Upper lobe of left lung (tissue), 6 donors: ENCODE results near the gene RAB36. TPM values are rescaled to one million over a fixed set of nuclear protein-coding genes. Genes with fewer than 3 reads are reported as not detected.

Experiments
- ATAC-seq, 2 donors: fragments of 200-7000 bp; cut with Tn5 transposase; one replicate each; pipeline ENCODE4 v1.9.1; 2022; ENCODE audit warnings: mild to moderate bottlenecking in 2 of 2, moderate library complexity in 2 of 2; ENCODE audit not compliant: low FRiP score in 2 of 2
- DNase-seq, 2 donors: peaks; one replicate each; pipeline ENCODE4 v3.0.0-alpha.2; 2019 to 2020
- H3K27ac ChIP-seq, 4 donors: fragments of 200-600 bp; sonication (generic); one replicate each; pipeline ENCODE4 v1.5.1; 2016 to 2019
- H3K27me3 ChIP-seq, 4 donors: fragments of 200-600 bp; sonication (generic); one replicate each; pipeline ENCODE4 v1.5.1; 2017 to 2019
- H3K36me3 ChIP-seq, 4 donors: fragments of 200-600 bp; sonication (generic); one replicate each; pipeline ENCODE4 v1.5.1; 2016 to 2019
- H3K4me1 ChIP-seq, 4 donors: fragments of 200-600 bp; sonication (generic); one replicate each; pipeline ENCODE4 v1.5.1; 2018 to 2019
- H3K4me3 ChIP-seq, 4 donors: fragments of 200-600 bp; sonication (generic); one replicate each; pipeline ENCODE4 v1.5.1; 2017 to 2019; ENCODE audit warnings: mild to moderate bottlenecking in 2 of 4, moderate library complexity in 1 of 4
- H3K9me3 ChIP-seq, 4 donors: fragments of 200-600 bp; sonication (generic); one replicate each; pipeline ENCODE4 v1.5.1; 2018 to 2019
- CTCF ChIP-seq, 6 experiments: fragments of 450-650 bp in 4 of 6; fragments of 200-600 bp in 2 of 6; sonication (generic) in 2 of 6; IDR thresholded peaks; one replicate each; pipeline ENCODE4 v1.5.1; 2016 to 2019; ENCODE audit warnings: antibody characterized with exemption in 6 of 6
- EP300 ChIP-seq, 4 donors: sonication (generic); formaldehyde crosslinking; IDR thresholded peaks; one replicate each; pipeline ENCODE4 v1.5.1; 2017; ENCODE audit warnings: antibody characterized with exemption in 4 of 4, control low read depth in 2 of 4
- POLR2A ChIP-seq, 4 donors: fragments of 450-650 bp; IDR thresholded peaks; one replicate each; pipeline ENCODE4 v1.5.1; 2016 to 2017; ENCODE audit warnings: antibody characterized with exemption in 4 of 4, mild to moderate bottlenecking in 2 of 4
- POLR2AphosphoS5 ChIP-seq, 2 donors: sonication (generic); formaldehyde crosslinking; IDR thresholded peaks; one replicate each; pipeline ENCODE4 v1.5.1; 2017; ENCODE audit warnings: antibody characterized with exemption in 2 of 2
- WGBS, 2 donors: methylation state at CpG; one replicate each; pipeline ENCODE4 v1.1.5; 2017 to 2018; 5-methylcytosine and 5-hydroxymethylcytosine counted together
- total RNA-seq, 6 donors: library from RNA; depleted of rRNA in 4 of 6; stranded (reverse); fragments of >200 nt in 4 of 6; gene quantifications; one replicate each; pipeline versions ENCODE4 v1.1.0 to v1.2.1, GENCODE V29; 2016 to 2021
- donor health status: DM: no; HTN: no; CAD: no; lungs with moderate emphysema.
- donor health status: DM: no; HTN: yes; CAD: no; lungs with severe emphysema.

The RAB36 gene
- total RNA-seq, 6 donors from 2014 or later: 2.6 to 17.5 (median 8.4) TPM

GRCh38 chr22:23105304-23105703 lies 40.0 kb upstream of the RAB36 start:
- H3K4me3 ChIP-seq: no peak overlapping the region
- H3K4me1 ChIP-seq: peaks cover 0 to 7% (median 0%) of the 10 kb centered on the region in 4 donors
- no peaks in the 10 kb centered on the region for H3K9me3 ChIP-seq
- ATAC-seq: no peak
- DNase-seq: no peak
- TF ChIP-seq EP300 (IDR thresholded peaks at IDR 0.05) (no peak), POLR2AphosphoS5 (IDR thresholded peaks at IDR 0.05) (no peak), CTCF (IDR thresholded peaks at IDR 0.05) (no peak), POLR2A (IDR thresholded peaks at IDR 0.05) (no peak)
- WGBS, 2 donors: 86 to 94% methylated on average over 5 of the region's 5 CpGs
- H3K27ac ChIP-seq: no peak overlapping the region
- H3K36me3 ChIP-seq: no peaks in the 10 kb centered on the region
- no peaks in the 10 kb centered on the region for H3K27me3 ChIP-seq

DNA sequence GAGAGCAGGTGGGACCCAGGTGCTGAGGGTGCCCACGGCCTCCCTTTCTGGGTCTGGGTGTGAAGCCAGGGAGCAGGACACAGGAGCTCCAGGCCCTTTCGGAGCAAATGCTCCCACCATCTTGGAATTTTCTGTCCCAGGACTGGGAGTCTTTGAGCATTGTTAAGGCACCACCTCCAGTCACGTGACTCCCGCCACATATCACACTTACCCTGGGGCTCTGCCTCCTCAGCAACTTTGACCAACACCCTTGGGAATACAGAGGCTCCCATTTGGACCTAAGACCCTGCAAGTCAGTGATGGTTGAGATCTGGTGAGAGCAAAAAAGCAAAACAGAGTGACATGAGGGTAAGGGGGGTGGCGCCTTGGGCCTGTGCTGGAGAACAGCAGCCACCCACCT lies 39.4 kb upstream of the RAB36 start:
- Histone ChIP-seq H3K36me3 (no peaks in the 10 kb centered on the region), H3K4me3 (no peak overlapping the region), H3K27ac (no peak overlapping the region), H3K9me3 (no peaks in the 10 kb centered on the region), H3K27me3 (no peaks in the 10 kb centered on the region), H3K4me1 (peaks cover 0 to 7% (median 0%) of the 10 kb centered on the region in 4 donors)
- DNase-seq (no peak), ATAC-seq (no peak)
- TF ChIP-seq POLR2A (IDR thresholded peaks at IDR 0.05) (no peak), POLR2AphosphoS5 (IDR thresholded peaks at IDR 0.05) (no peak), CTCF (IDR thresholded peaks at IDR 0.05) (no peak), EP300 (IDR thresholded peaks at IDR 0.05) (no peak)
- WGBS, 2 donors: 90% methylated on average over 4 to 5 of the region's 5 CpGs

DNA sequence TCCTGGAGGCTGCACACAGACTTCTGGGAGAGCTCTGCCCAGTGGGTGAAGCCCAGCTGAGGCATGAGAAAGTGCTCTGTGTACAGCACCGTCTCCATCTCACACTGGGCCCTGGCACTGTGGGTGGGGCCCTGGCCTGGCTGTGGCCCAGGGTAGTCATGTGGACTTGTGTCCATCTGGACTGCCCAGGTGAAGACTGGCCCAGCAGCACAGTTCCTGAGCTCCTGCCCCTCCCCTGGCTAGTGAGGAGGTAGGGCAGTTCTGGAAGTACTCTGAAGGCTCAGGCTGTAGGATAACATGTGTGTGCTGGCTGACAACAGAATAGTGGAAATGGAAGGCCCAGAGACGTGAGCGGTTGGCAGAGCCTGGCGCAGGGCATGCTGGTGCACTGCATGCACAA lies 38.9 kb upstream of the RAB36 start:
- Histone ChIP-seq H3K27me3 (no peaks in the 10 kb centered on the region), H3K27ac (no peak overlapping the region), H3K4me1 (peaks cover 0 to 7% (median 0%) of the 10 kb centered on the region in 4 donors), H3K36me3 (no peaks in the 10 kb centered on the region), H3K9me3 (no peaks in the 10 kb centered on the region), H3K4me3 (no peak overlapping the region)
- WGBS, 2 donors: 87 to 93% methylated on average over 3 to 4 of the region's 4 CpGs
- TF ChIP-seq CTCF (IDR thresholded peaks at IDR 0.05) (no peak), EP300 (IDR thresholded peaks at IDR 0.05) (no peak), POLR2A (IDR thresholded peaks at IDR 0.05) (no peak), POLR2AphosphoS5 (IDR thresholded peaks at IDR 0.05) (no peak)
- DNase-seq (peak in 1 of 2 donors; percentile 52), ATAC-seq (no peak)

DNA sequence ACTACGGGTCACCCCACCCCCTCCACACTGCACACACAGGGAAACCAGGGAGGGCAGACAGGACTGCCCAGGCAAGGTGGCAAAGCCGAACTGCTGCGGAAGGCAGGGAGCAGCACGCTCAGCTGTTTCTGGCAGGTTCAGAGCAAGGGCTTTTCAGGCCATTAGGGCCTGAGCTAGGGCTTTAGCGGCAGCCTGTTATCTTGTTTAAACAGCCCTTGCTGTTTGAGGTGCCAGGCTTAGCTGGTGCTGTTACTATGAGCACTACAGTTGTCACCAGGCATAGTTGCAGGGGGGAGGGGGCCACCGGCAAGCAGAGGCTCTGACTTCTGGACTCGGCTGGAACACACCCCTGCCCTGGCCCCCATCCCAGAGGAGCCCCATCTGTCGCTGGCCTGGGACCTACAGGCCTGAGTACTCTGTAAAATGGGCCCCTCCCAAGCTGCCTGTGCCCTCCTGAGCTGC lies 38.3 kb upstream of the RAB36 start:
- no peak for DNase-seq
- no peak for ATAC-seq
- TF ChIP-seq POLR2A (IDR thresholded peaks at IDR 0.05): no peak
- no peak for TF ChIP-seq CTCF (IDR thresholded peaks at IDR 0.05)
- TF ChIP-seq POLR2AphosphoS5 (IDR thresholded peaks at IDR 0.05): no peak
- no peak for TF ChIP-seq EP300 (IDR thresholded peaks at IDR 0.05)
- H3K9me3 ChIP-seq: no peaks in the 10 kb centered on the region
- WGBS, 2 donors: 61 to 75% methylated on average over 4 to 8 of the region's 8 CpGs
- H3K4me1 ChIP-seq: peaks cover 0 to 6% (median 0%) of the 10 kb centered on the region in 4 donors
- no peaks in the 10 kb centered on the region for H3K36me3 ChIP-seq
- H3K27ac ChIP-seq: no peak overlapping the region
- no peaks in the 10 kb centered on the region for H3K27me3 ChIP-seq
- no peak overlapping the region for H3K4me3 ChIP-seq

- no peak for ATAC-seq
- TF ChIP-seq POLR2AphosphoS5 (IDR thresholded peaks at IDR 0.05): no peak
- TF ChIP-seq POLR2A (IDR thresholded peaks at IDR 0.05): no peak
- no peak for TF ChIP-seq CTCF (IDR thresholded peaks at IDR 0.05)
- Histone ChIP-seq H3K27ac (no peak overlapping the region), H3K27me3 (no peaks in the 10 kb centered on the region), H3K4me3 (no peak overlapping the region), H3K36me3 (no peaks in the 10 kb centered on the region), H3K9me3 (no peaks in the 10 kb centered on the region), H3K4me1 (no peaks in the 10 kb centered on the region)
- 87 to 92% methylated on average over 9 to 16 of the region's 17 CpGs for WGBS, 2 donors
- DNase-seq: peak in 1 of 2 donors; percentile 70
Observed at GRCh38 chr22:23107487-23108248, 37.6 kb upstream of the RAB36 start.
